Measurements from ENCODE around the gene FBXO28.

The FBXO28 gene

GRCh38 chr1:224159541-224159940 is 45.6 kb downstream of the FBXO28 start:
- ATAC-seq, result no peak
- DNase-seq, result no peak

GRCh38 chr1:224160171-224160682 is 46.3 kb downstream of the FBXO28 start:
- ATAC-seq (no peak), DNase-seq (no peak)

- no peak for DNase-seq
- no peak for ATAC-seq
Measured at GRCh38 chr1:224162768-224163167, 48.9 kb downstream of the FBXO28 start.

- DNase-seq, result no peak
- ATAC-seq, result no peak
Measured at GRCh38 chr1:224163311-224163710, 49.4 kb downstream of the FBXO28 start.

- peak; percentile 13 for DNase-seq
Measured at GRCh38 chr1:224168859-224169380, 55.0 kb downstream of the FBXO28 start.

GRCh38 chr1:224169718-224170270 is 55.9 kb downstream of the FBXO28 start:
- no peak for DNase-seq
- no peak for ATAC-seq

More at GRCh38 chr1:224168859-224169380, 55.0 kb downstream of the FBXO28 start:
- peak; percentile 93 for ATAC-seq

- DNase-seq (no peak), ATAC-seq (no peak)
Measured at GRCh38 chr1:224170343-224170742, 56.4 kb downstream of the FBXO28 start.

GRCh38 chr1:224170748-224171478 is 57.0 kb downstream of the FBXO28 start:
- ATAC-seq, result no peak
- DNase-seq, result no peak

GRCh38 chr1:224172229-224172628 is 58.3 kb downstream of the FBXO28 start:
- DNase-seq (no peak), ATAC-seq (no peak)

GRCh38 chr1:224173523-224173922 is 59.6 kb downstream of the FBXO28 start:
- no peak for DNase-seq

GRCh38 chr1:224175617-224176016 is 61.7 kb downstream of the FBXO28 start:
- DNase-seq (peak; percentile 42), ATAC-seq (peak; percentile 78)

More at GRCh38 chr1:224173523-224173922, 59.6 kb downstream of the FBXO28 start:
- ATAC-seq, result no peak

- DNase-seq (no peak), ATAC-seq (no peak)
Measured at GRCh38 chr1:224177356-224177999, 63.6 kb downstream of the FBXO28 start.

- ATAC-seq (no peak), DNase-seq (no peak)
Measured at GRCh38 chr1:224178894-224179293, 65.0 kb downstream of the FBXO28 start.

GRCh38 chr1:224180783-224181452 is 67.0 kb downstream of the FBXO28 start:
- ATAC-seq (no peak), DNase-seq (no peak)

- ATAC-seq (no peak), DNase-seq (no peak)
Measured at GRCh38 chr1:224181453-224181810, 67.5 kb downstream of the FBXO28 start.

- ATAC-seq, result peak; percentile 15
- DNase-seq, result peak; percentile 57
Measured at GRCh38 chr1:224182057-224182865, 68.3 kb downstream of the FBXO28 start.

- peak; percentile 75 for ATAC-seq
Measured at GRCh38 chr1:224182866-224183590, 69.1 kb downstream of the FBXO28 start, which contains the start of gene DEGS1. Gene DEGS1 (plus strand): TSS chr1:224183240. CDS start chr1:224183337, 97 bp downstream.

GRCh38 chr1:224183591-224184312 is 69.8 kb downstream of the FBXO28 start:
- peak; percentile 69 for ATAC-seq
- DNase-seq, result peak; percentile 77

More at GRCh38 chr1:224182866-224183590, 69.1 kb downstream of the FBXO28 start, which contains the start of gene DEGS1:
- DNase-seq, result peak; percentile 84

GRCh38 chr1:224185208-224185607 is 71.3 kb downstream of the FBXO28 start:
- no peak for ATAC-seq
- no peak for DNase-seq

GRCh38 chr1:224188286-224188685 is 74.4 kb downstream of the FBXO28 start:
- ATAC-seq (no peak), DNase-seq (no peak)

All from stimulated activated naive CD8-positive, alpha-beta T cell treated with anti-CD3 and anti-CD28 coated beads, Interleukin-15, Interleukin-2, amounts not matched to agents 100 U/mL and 50 U/mL, for 24 hours (primary cell).